ENCODE measurements around the gene TRIO. TPM values are rescaled to one million over a fixed set of nuclear protein-coding genes. Genes with fewer than 3 reads are reported as not detected.

The TRIO gene
- total and polyA plus RNA-seq, 2 donors (not counting 3 experiments of a cell fraction or from before 2014, with no cell fraction given): 82.9 to 248 TPM

DNA sequence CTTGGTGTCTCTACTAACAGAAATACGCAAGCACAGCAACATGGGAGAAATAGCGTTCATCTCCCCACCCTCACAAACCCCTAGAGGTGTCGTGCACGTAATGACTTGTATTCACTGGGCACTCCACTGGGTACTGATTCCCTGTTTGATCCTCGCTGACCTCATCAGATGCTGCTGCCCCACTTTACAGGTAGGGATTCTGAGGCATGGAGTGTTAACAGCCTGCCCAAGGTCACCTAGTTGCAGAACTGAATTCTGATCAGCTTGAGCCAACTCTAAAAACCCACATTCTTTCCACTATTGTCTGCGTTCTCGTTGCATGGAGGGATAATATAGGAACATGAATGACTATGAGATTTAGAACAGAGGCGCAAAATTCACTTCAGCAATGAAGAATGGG, 96.3 kb downstream of the TRIO start:
- intact Hi-C loops (cut with micrococcal nuclease) (no loop called here), dilution Hi-C loops (cut with MboI; ENCODE audit: extremely low pct_ligation_motif_present, low sequenced_read_pairs) (no loop called here)
- no peaks in the 10 kb centered on the region for H3K36me3 ChIP-seq (ENCODE audit: control insufficient read depth in 2 of 2, extremely low read depth in 1 of 2, insufficient read depth in 2 of 2, low read length in 2 of 2)
- peaks cover 22% of the 10 kb centered on the region for H3K4me1 ChIP-seq (ENCODE audit: control insufficient read depth, extremely low read depth, insufficient read depth, low read length)
- BruUV-seq (replicated peaks): no TSS peak
- no peaks in the 10 kb centered on the region for H3K9me1 ChIP-seq (replicated peaks; ENCODE audit: control insufficient read depth, extremely low read depth, insufficient read depth, low read length)
- DNase-seq (ENCODE audit: low read depth, low spot score): no peak
- peaks cover 100% of the 10 kb centered on the region for H3K79me2 ChIP-seq (ENCODE audit: control insufficient read depth, insufficient read depth, low read length)
- H3K27me3 ChIP-seq (ENCODE audit: control insufficient read depth in 2 of 2, insufficient read depth in 2 of 2, low read length in 2 of 2): no peaks in the 10 kb centered on the region
- no peak for FAIRE-seq
- H4K20me1 ChIP-seq (replicated peaks; ENCODE audit: control insufficient read depth, extremely low read depth, insufficient read depth, low read length): peaks cover 17% of the 10 kb centered on the region
- H2AFZ ChIP-seq (ENCODE audit: low read depth, low read length): no peak overlapping the region
- CTCF ChIA-PET: interaction anchor here (2.2 to 2.9 kb wide), 3 partner anchors 10 to 31 kb away, joined by 7 to 9 read pairs (median 8); no protein-coding TSS in a partner anchor
- H3K9ac ChIP-seq (replicated peaks; ENCODE audit: extremely low read depth, insufficient read depth, low read length): no peak overlapping the region
- no peak overlapping the region for H3K4me3 ChIP-seq (replicated peaks in 1 of 3; ENCODE audit: insufficient read depth in 1 of 3, low read depth in 1 of 3, low read length in 3 of 3)
- TF ChIP-seq EZH2 (IDR thresholded peaks at IDR 0.05; ENCODE audit: borderline replicate concordance, low read depth, low read length, severe bottlenecking): no peak
- no peak for TF ChIP-seq POLR2A (IDR thresholded peaks at IDR 0.05; ENCODE audit: low read depth, low read length)
- TF ChIP-seq JUN (IDR thresholded peaks at IDR 0.05; ENCODE audit: borderline replicate concordance, insufficient read depth, insufficient read length, low read depth): no peak
- TF ChIP-seq, protein P1, sequence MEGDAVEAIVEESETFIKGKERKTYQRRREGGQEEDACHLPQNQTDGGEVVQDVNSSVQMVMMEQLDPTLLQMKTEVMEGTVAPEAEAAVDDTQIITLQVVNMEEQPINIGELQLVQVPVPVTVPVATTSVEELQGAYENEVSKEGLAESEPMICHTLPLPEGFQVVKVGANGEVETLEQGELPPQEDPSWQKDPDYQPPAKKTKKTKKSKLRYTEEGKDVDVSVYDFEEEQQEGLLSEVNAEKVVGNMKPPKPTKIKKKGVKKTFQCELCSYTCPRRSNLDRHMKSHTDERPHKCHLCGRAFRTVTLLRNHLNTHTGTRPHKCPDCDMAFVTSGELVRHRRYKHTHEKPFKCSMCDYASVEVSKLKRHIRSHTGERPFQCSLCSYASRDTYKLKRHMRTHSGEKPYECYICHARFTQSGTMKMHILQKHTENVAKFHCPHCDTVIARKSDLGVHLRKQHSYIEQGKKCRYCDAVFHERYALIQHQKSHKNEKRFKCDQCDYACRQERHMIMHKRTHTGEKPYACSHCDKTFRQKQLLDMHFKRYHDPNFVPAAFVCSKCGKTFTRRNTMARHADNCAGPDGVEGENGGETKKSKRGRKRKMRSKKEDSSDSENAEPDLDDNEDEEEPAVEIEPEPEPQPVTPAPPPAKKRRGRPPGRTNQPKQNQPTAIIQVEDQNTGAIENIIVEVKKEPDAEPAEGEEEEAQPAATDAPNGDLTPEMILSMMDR (IDR thresholded peaks at IDR 0.05; ENCODE audit: extremely low read depth in 1 of 2, insufficient read depth in 1 of 2, low read depth in 1 of 2, low read length in 2 of 2): no peak
- no peak for TF ChIP-seq POLR2AphosphoS5 (IDR thresholded peaks at IDR 0.05; ENCODE audit: insufficient read depth, low read depth, low read length)
- no peak for TF ChIP-seq MYC (IDR thresholded peaks at IDR 0.05; ENCODE audit: low read depth, low read length)
- TF ChIP-seq, protein P2, sequence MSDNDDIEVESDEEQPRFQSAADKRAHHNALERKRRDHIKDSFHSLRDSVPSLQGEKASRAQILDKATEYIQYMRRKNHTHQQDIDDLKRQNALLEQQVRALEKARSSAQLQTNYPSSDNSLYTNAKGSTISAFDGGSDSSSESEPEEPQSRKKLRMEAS (IDR thresholded peaks at IDR 0.05; ENCODE audit: insufficient read depth, insufficient read length): no peak
- no peak for TF ChIP-seq GATA2 (IDR thresholded peaks at IDR 0.05; ENCODE audit: insufficient read depth, insufficient read length, low read depth, low read length)
- no peak for TF ChIP-seq FOS (IDR thresholded peaks at IDR 0.05; ENCODE audit: borderline replicate concordance, insufficient read depth, low read length)
- no peak overlapping the region for H3K27ac ChIP-seq (ENCODE audit: insufficient read depth, low read depth, low read length)
- H3K4me2 ChIP-seq (ENCODE audit: insufficient read depth, low read length): no peak overlapping the region
- H3K9me3 ChIP-seq (replicated peaks; ENCODE audit: control insufficient read depth, insufficient read depth, low read length): no peaks in the 10 kb centered on the region
- POLR2A ChIA-PET: no interaction called here
